ENCODE data around the gene PIK3CB.
"Not testable (repeated sequence)": the region's sequence is repeated elsewhere in the genome, so short reads cannot be mapped to it uniquely, and the experiment has no call there.

Gene PIK3CB

DNA sequence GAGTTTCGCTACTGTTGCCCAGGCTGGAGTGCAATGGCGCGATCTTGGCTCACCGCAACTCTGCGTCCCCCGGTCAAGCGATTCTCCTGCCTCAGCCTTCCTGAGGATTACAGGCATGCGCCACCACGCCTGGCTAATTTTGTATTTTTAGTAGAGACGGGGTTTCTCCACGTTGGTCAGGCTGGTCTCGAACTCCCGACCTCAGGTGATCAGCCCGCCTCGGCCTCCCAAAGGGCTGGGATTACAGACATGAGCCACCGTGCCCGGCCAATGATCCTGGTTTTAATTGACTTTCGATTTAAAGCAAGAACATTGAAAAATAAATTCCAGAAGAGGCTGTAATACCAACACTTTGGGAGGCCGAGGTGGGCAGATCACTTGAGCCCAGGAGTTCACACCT is 1.1 kb upstream of the PIK3CB start:
- H3K27me3 Mint-ChIP-seq; H3K9me3 Mint-ChIP-seq; ATAC-seq (replicated peaks); DNase-seq: not testable (repeated sequence)
- Mint-ChIP-seq H3K27ac (peak overlapping the region in 1 of 2 donors; percentile 97), H3K4me3 (peak overlapping the region; percentile 95 to 98), H3K36me3 (ENCODE audit: insufficient read depth) (peaks cover 28% of the 10 kb centered on the region), H3K4me1 (ENCODE audit: low read depth in 2 of 2) (peaks cover 18% of the 10 kb centered on the region in 2 donors)

DNA sequence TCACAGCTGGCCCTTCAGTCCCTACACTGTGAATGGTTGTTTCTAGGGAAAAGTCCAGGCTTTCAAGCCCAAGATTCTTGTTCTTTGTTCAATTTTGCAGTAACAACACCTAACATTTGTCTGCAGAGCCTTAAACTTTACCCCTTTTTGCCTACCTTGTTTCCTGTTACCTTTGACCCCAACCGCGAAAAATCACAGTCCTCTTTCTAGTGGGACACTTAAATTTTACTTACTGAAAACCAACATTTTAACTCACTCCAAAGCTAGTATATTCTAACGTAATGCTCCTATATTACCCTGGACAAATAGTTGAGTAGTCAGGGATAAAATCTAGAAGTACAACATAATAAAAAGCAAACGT is 649 bp upstream of the PIK3CB start:
- Mint-ChIP-seq H3K4me3 (peak overlapping the region; percentile 95 to 98), H3K27ac (peak overlapping the region; percentile 86 to 97), H3K4me1 (ENCODE audit: low read depth in 2 of 2) (peaks cover 18 to 19% of the 10 kb centered on the region in 2 donors), H3K27me3 (no peaks in the 10 kb centered on the region), H3K9me3 (no peaks in the 10 kb centered on the region), H3K36me3 (ENCODE audit: insufficient read depth) (peaks cover 28% of the 10 kb centered on the region)
- ATAC-seq (replicated peaks) (no peak), DNase-seq (peak in 1 of 3 experiments; percentile 3)

DNA sequence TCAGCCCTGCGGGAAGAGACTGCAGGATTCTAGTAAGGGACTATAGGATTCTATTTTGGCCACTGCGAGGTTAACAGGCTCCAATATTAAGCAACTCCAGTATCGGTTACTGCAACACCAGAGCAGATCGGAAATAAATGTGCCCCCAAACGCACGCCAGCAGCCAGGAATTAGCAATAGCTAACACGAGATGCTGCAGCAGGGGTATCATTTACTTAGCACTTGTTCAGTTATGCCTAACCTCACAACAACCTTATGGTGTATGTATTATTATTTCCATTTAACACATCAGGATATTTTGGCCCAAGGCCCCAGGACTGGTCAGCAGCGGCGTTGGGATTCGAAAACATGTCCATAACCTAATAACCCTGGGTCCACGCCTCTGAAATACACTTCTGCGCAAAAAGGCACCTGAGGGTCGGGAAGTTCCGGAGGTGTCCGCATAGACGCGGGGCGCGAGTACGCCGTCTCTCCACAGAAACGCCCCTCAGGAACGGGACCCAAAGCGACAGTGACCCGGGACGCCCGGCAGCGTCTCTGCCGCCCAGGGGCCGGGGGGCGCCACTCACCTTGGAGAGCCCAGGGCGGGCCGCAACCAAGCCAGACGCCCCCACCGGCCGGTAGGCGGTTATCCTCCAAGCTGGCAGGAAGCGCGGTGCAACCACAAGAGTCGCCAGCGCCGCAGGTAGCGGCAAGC is 681 bp downstream of the PIK3CB start:
- Mint-ChIP-seq H3K4me3 (peak overlapping the region; percentile 95 to 98), H3K27me3 (no peaks in the 10 kb centered on the region), H3K27ac (peak overlapping the region; percentile 86 to 97), H3K9me3 (no peaks in the 10 kb centered on the region), H3K36me3 (ENCODE audit: insufficient read depth) (peaks cover 28% of the 10 kb centered on the region), H3K4me1 (ENCODE audit: low read depth in 2 of 2) (peaks cover 20 to 31% of the 10 kb centered on the region in 2 donors)
- DNase-seq, result peak in 1 of 3 experiments; percentile 4
- ATAC-seq (replicated peaks), result no peak

DNA sequence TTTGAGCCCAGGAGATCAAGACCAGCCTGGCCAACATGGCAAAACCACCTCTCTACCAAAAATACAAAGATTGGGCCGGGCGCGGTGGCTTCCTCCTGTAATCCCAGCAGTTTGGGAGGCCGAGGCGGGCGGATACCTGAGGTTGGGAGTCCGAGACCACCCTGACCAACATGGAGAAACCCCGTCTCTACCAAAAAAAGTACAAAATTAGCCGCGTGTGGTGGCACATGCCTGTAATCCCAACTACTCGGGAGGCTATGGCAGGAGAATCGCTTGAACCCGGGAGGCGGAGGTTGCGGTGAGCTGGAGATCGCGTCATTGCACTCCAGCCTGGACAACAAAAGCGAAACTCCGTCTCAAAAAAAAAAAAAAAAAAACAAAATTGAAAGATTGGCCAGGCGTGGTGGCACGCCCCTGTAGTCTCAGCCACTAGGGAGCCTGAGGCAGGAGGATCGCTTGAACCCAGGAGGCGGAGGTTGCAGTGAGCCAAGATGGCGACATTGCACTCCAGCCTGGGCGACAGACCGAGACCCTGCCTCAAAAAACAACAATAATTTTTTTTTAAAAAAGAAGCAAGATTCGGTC is 2.2 kb downstream of the PIK3CB start:
- peak overlapping the region in 1 of 2 donors; percentile 97 for H3K27ac Mint-ChIP-seq
- peaks cover 31% of the 10 kb centered on the region for H3K36me3 Mint-ChIP-seq (ENCODE audit: insufficient read depth)
- peak overlapping the region; percentile 23 to 29 for H3K4me3 Mint-ChIP-seq
- ATAC-seq (replicated peaks); H3K27me3 Mint-ChIP-seq; DNase-seq; H3K9me3 Mint-ChIP-seq: not testable (repeated sequence)
- peaks cover 20 to 31% of the 10 kb centered on the region in 2 donors for H3K4me1 Mint-ChIP-seq (ENCODE audit: low read depth in 2 of 2)

DNA sequence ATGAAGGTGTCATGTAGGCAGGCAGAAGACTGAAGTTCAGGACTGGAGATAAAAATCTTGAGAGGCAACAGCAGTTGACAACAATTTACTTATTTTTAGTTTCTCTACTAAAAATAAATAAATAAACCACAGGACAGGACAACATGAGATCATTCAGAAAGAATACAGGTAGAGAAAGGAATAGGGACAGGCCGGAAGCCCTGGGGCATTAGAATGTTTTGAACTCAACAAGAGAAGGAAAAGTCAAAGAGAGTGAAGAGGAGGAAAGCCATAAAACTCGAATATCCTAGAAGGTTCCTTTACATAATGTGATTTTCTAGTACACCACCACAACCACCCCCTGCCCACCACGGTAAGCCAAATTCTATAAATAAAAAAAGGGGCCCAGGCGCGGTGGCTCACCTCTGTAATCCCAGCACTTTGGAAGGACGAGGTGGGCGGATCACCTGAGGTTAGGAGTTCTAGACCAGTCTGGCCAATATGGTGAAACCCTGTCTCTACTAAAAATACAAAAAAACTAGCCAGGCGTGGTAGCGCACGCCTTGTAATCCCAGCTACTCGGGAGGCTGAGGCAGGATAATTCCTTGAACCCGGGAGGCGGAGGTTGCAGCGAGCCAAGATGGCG is 4.7 kb downstream of the PIK3CB start:
- DNase-seq (no peak), ATAC-seq (replicated peaks) (no peak)
- H3K9me3 Mint-ChIP-seq, result no peaks in the 10 kb centered on the region
- no peak overlapping the region for H3K4me3 Mint-ChIP-seq
- H3K36me3 Mint-ChIP-seq (ENCODE audit: insufficient read depth), result peaks cover 28% of the 10 kb centered on the region
- H3K27me3 Mint-ChIP-seq, result no peaks in the 10 kb centered on the region
- H3K27ac Mint-ChIP-seq, result peak overlapping the region in 1 of 2 donors; percentile 75
- H3K4me1 Mint-ChIP-seq (ENCODE audit: low read depth in 2 of 2), result peaks cover 15 to 25% of the 10 kb centered on the region in 2 donors

DNA sequence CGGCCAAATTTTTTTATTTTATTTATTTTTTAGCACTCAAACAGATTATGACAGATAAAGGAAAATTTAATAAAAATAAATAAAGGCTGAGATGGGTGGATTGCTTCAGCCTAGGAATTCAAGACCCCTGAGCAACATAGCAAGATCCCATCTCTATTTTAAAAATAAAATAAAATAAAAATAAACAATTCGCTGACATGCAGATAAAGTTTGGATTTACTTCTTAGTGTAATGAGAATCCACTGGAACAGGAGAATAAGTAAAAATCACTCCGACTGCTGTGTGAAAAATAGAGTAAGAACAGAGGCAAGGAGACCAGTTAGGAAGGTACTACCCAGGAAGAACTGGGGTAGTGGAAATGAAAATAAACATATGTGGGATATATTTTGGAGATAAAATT is 5.6 kb downstream of the PIK3CB start:
- no peaks in the 10 kb centered on the region for H3K27me3 Mint-ChIP-seq
- H3K27ac Mint-ChIP-seq, result no peak overlapping the region
- no peaks in the 10 kb centered on the region for H3K9me3 Mint-ChIP-seq
- H3K36me3 Mint-ChIP-seq (ENCODE audit: insufficient read depth), result peaks cover 31% of the 10 kb centered on the region
- H3K4me1 Mint-ChIP-seq (ENCODE audit: low read depth in 2 of 2), result peaks cover 17 to 27% of the 10 kb centered on the region in 2 donors
- H3K4me3 Mint-ChIP-seq, result no peak overlapping the region
- no peak for DNase-seq
- ATAC-seq (replicated peaks), result no peak

DNA sequence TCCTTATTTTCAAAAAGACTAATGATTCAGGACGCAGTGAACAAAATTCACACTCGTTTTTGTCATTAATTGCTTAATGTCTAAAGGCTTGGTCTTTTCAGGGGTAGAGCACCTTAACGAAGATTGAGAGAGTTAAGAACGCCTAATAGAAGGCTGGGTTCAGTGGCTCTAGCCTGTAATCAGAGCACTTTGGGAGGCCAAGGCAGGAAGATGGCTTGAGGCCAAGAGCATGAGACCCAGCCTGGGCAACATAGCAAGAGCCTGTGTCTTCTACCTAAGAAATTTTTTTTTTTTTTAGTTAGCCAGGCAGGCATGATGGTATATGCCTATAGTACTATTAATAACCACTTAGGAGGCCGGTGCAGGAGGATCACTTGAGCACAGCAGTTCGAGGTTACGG is 7.5 kb downstream of the PIK3CB start:
- no peak overlapping the region for H3K4me3 Mint-ChIP-seq
- DNase-seq (no peak), ATAC-seq (replicated peaks) (no peak)
- H3K36me3 Mint-ChIP-seq (ENCODE audit: insufficient read depth), result peaks cover 16% of the 10 kb centered on the region
- no peaks in the 10 kb centered on the region for H3K9me3 Mint-ChIP-seq
- peaks cover 9 to 19% of the 10 kb centered on the region in 2 donors for H3K4me1 Mint-ChIP-seq (ENCODE audit: low read depth in 2 of 2)
- H3K27me3 Mint-ChIP-seq, result no peaks in the 10 kb centered on the region
- no peak overlapping the region for H3K27ac Mint-ChIP-seq

DNA sequence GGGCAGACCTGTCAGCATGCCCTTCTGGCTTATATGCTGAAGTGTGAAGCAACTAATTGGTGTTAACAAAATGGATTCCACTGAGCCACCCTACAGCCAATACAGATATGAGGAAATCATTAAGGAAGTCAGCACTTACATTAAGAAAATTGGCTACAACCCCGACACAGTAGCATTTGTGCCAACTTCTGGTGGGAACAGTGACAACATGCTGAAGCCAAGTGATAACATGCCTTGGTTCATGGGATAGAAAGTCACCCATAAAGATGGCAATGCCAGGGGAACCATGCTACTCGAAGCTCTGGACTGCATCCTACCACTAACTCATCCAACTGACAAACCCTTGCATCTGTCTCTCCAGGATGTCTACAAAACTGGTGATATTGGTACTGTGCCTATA is 9.4 kb downstream of the PIK3CB start:
- no peaks in the 10 kb centered on the region for H3K27me3 Mint-ChIP-seq
- H3K9me3 Mint-ChIP-seq, result no peaks in the 10 kb centered on the region
- DNase-seq (no peak), ATAC-seq (replicated peaks) (no peak)
- peaks cover 11% of the 10 kb centered on the region for H3K36me3 Mint-ChIP-seq (ENCODE audit: insufficient read depth)
- H3K27ac Mint-ChIP-seq, result peak overlapping the region in 1 of 2 donors; percentile 54
- H3K4me3 Mint-ChIP-seq, result no peak overlapping the region
- peaks cover 6 to 16% of the 10 kb centered on the region in 2 donors for H3K4me1 Mint-ChIP-seq (ENCODE audit: low read depth in 2 of 2)

DNA sequence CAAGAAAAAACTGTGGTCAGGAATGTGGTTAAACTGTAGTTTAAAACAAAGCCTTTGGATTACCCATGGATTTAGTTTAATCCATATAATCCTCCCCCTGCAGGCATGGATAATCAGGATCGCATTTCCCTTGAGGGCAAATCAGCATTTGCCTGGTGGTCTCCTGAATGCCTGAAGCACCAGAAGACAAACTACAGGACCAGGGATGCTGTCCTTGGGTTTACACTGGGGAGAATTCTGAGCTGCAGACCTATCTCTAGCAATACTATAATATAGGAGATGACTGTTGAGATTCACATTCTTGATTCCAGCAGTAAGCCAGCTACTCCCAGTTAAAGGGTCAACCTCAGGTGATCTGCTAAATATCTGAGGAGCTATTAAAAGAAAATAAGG is 10.6 kb downstream of the PIK3CB start:
- Mint-ChIP-seq H3K4me3 (no peak overlapping the region), H3K27me3 (no peaks in the 10 kb centered on the region), H3K27ac (peak overlapping the region; percentile 35 to 51), H3K4me1 (ENCODE audit: low read depth in 2 of 2) (peaks cover 5 to 8% of the 10 kb centered on the region in 2 donors), H3K36me3 (ENCODE audit: insufficient read depth) (peaks cover 11% of the 10 kb centered on the region), H3K9me3 (no peaks in the 10 kb centered on the region)
- ATAC-seq (replicated peaks), result no peak
- no peak for DNase-seq

DNA sequence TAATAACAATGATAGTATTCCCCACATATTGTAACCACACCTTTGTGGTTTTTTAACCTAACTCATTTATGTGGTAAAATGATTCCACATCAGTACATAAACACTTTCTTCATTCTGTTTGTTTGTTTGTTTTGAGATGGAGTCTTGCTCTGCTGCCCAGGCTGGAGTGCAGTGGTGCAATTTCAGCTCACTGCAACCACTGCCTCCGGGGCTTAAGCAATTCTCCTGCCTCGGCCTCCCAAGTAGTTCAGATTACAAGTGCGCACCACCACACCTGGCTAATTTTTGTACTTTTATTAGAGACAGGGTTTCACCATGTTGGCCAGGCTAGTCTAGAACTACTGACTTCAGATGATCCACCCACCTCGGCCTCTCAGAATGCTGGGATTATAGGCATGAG is 14.3 kb downstream of the PIK3CB start:
- peaks cover 10 to 14% of the 10 kb centered on the region in 2 donors for H3K4me1 Mint-ChIP-seq (ENCODE audit: low read depth in 2 of 2)
- H3K27me3 Mint-ChIP-seq; H3K9me3 Mint-ChIP-seq; H3K27ac Mint-ChIP-seq; DNase-seq; H3K4me3 Mint-ChIP-seq; ATAC-seq (replicated peaks); H3K36me3 Mint-ChIP-seq (ENCODE audit: insufficient read depth): not testable (repeated sequence)

DNA sequence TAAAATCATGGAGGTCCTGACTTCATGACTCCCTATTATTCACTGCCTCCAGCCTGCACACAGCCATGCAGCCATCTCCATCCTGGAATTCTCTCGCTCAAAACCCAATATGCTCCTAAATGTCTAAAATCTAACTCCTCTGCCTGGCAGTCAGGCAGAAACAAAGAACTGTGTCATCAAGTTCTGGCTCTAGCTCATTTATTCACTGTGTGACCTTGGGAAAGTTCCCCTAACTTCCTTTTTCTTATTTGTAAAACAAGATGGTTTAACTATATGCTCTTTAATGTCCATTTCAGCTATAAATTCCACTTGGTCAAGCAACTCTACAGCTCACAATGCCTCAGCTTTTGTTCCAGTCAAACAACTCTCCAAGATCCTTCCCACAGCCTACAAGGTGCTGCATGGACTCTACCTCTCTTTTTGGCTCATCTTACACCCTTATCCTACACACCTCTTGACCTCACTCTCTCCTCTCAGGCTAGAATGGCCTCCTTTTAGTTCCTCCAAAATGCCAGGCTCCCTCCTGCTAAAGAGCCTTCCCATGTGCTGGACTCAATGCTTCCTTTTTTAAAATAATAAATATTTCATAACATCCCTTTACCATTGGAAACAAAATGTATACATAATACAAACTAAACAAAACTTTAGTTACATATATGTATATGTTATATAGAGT is 16.4 kb downstream of the PIK3CB start:
- H3K36me3 Mint-ChIP-seq (ENCODE audit: insufficient read depth), result peaks cover 3% of the 10 kb centered on the region
- no peak overlapping the region for H3K4me3 Mint-ChIP-seq
- H3K9me3 Mint-ChIP-seq, result no peaks in the 10 kb centered on the region
- peak overlapping the region in 1 of 2 donors; percentile 44 for H3K27ac Mint-ChIP-seq
- no peaks in the 10 kb centered on the region for H3K27me3 Mint-ChIP-seq
- peaks cover 19 to 21% of the 10 kb centered on the region in 2 donors for H3K4me1 Mint-ChIP-seq (ENCODE audit: low read depth in 2 of 2)
- ATAC-seq (replicated peaks), result no peak
- DNase-seq, result no peak

DNA sequence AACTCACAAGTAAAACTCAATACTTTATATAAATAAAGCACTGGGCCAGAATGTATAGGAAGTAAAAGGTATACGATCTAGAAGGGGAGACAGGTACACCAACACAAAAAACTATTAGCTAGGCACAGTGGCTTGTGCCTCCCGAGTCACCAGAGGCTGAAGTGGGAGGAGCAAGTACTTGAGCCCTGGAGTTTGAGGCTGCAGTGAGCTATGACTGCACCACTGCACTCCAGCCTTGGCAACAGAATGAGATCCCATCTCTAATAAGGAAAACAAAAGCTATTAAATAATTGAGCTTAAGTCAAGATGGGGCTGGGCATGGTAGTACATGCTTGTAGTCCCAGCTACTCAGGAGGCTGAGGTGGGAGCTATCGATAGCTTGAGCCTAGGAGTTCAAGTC is 17.0 kb downstream of the PIK3CB start:
- Mint-ChIP-seq H3K27ac (peak overlapping the region in 1 of 2 donors; percentile 44), H3K27me3 (no peaks in the 10 kb centered on the region), H3K4me3 (no peak overlapping the region), H3K4me1 (ENCODE audit: low read depth in 2 of 2) (peaks cover 19 to 22% of the 10 kb centered on the region in 2 donors), H3K9me3 (no peaks in the 10 kb centered on the region), H3K36me3 (ENCODE audit: insufficient read depth) (peaks cover 3% of the 10 kb centered on the region)
- DNase-seq (no peak), ATAC-seq (replicated peaks) (no peak)

DNA sequence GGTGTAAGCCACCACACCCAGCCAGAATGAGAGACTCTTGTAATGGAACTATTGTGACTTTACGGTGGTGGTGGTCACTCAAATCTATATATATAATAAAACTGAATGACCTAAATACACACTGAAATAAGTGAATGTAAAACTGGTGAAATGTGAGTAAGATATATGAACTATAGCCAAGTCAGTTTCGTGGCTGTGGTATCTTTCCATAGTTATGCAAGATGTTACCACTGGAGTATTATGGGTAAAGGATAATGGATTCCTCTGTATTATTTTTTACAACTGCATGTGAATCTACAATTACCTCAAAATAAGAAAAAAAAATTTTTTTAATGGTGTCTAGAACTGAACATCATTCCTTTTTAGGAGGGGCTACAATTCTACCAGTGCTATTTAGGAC is 21.9 kb downstream of the PIK3CB start:
- ATAC-seq (replicated peaks), result no peak
- Mint-ChIP-seq H3K27ac (no peak overlapping the region), H3K27me3 (no peaks in the 10 kb centered on the region), H3K9me3 (no peaks in the 10 kb centered on the region), H3K4me1 (ENCODE audit: low read depth in 2 of 2) (peaks cover 17 to 31% of the 10 kb centered on the region in 2 donors), H3K4me3 (no peak overlapping the region), H3K36me3 (ENCODE audit: insufficient read depth) (peaks cover 9% of the 10 kb centered on the region)
- DNase-seq, result no peak

All from effector memory CD8-positive, alpha-beta T cell (primary cell).